GM19455 (cell line): ENCODE measurements around the gene CERS6.
"Not testable (repeated sequence)": the region's sequence is repeated elsewhere in the genome, so short reads cannot be mapped to it uniquely, and the experiment has no call there.

Source experiments
- ATAC-seq: cut with Tn5 transposase; IDR thresholded peaks from one replicate; pipeline ENCODE4 v1.9.1; 2021; ENCODE audit not compliant: unreplicated experiment

The CERS6 gene

GRCh38 chr2:168753765-168754329, 297.8 kb downstream of the CERS6 start:
- no peak for ATAC-seq

DNA sequence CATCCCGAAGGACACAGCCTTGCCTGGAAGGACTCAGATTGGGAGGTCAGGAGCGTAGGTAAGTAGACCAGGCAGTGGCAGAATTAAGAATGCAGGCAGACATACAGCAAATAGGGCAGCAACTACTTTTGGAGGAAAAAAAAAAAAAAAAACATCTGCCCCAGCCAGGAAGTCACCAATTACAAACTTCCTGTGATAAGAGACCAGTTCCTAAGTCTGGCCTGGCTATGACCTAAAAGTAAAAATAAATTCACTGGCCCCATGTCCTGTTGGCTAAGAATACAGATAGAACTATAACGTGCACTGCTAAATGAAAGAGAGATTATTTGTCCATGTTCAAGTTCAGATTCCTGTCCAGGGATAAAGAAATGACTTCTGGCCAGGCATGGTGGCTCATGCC, 301.2 kb downstream of the CERS6 start:
- ATAC-seq: no peak

DNA sequence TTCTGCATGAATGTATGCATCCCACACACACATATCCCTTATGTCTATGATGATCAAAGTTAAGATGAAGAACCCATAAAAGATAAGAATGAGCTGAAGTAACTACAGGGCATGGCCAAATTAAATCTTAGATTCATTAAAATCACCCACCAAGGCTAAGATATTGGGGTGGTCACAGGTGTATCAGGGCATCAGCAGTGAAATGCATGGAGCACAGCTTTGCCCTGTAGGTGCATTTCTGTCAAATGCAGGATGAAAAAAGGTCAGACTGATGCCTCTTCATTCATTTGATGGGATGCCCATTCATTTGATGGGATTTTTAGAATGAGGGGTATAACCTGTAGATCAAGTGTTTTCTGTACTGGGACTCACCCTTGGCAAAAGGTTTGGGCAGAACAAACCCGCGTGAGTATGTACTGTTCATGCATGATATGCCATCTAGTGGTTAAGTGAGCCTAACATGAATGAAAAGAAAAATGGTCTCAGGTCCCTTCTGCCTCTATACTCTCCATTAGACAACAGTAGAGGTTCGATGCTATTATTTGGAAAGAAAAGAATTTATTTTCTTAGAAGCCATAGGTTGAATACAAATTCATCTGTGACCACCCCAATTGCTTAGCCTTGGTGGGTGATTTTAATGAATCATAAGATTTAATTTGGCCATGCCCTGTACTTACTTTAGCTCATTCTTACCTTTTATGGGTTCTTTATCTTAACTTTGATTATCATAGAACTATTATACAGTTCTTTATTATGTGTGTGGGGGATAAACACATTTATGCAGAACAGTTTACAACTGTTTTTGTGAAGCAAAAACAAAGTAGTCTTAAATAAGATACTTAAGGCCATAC, 303.1 kb downstream of the CERS6 start:
- no peak for ATAC-seq

DNA sequence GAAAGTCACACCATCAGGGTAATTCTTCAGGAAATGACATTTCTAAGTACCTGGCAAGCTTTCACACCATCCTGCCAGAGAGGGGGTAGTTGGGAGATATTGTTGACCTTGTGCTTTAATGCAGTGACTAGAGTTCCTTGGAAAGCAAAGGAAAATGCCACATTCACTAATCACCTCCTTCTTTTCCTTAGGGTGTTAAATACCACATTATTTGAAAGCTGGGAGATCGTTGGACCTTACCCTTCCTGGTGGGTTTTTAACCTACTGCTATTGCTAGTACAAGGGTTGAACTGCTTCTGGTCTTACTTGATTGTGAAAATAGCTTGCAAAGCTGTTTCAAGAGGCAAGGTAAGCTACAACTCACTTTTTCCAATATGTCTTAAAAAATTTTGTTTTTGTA, 309.3 kb downstream of the CERS6 start:
- ATAC-seq: no peak

- no peak for ATAC-seq
These were observed 310.5 kb downstream of the CERS6 start for GRCh38 chr2:168766600-168766999.

DNA sequence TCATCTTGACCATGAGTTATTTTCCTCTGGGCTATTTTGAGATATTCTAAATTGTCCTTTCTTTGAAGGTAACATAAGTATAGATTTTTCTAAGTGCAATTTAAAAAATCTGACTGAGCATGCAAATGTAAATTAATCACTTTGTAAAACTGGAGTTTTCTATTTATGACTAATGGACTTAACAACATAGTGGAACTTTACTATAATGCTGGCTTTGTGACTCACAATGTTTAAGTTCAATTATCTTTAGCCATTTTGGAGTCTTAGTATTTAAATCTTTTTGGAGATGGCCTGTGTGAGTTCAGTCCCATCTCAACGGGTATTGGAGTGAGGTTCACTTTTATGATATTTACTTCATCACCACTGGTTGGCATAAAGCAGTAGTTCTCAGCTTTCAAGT, 311.2 kb downstream of the CERS6 start:
- ATAC-seq: no peak

- ATAC-seq: not testable (repeated sequence)
These were observed 312.3 kb downstream of the CERS6 start for GRCh38 chr2:168768357-168768756.

GRCh38 chr2:168770796-168771195, 314.7 kb downstream of the CERS6 start:
- no peak for ATAC-seq

- ATAC-seq: no peak
These were observed 316.6 kb downstream of the CERS6 start for GRCh38 chr2:168772704-168773103.

DNA sequence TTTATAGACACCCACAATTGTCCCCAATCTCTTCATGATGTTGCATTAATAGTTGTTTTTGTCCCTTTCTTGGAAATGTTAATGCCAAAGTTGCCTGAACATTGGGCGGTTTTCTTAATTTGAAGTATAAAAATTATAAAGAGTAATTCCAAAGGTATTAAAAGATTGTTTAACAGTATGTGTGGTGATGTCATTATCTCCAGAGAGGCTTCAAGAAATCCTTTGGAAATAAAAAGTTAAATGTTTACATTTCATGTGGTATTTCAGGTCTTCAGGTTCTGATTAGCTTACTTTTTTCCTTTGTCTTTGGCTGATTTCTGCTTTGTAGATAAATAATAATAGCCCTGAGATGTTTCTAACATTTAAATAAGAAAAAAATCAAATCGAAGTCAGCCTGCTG, 317.1 kb downstream of the CERS6 start:
- no peak for ATAC-seq

DNA sequence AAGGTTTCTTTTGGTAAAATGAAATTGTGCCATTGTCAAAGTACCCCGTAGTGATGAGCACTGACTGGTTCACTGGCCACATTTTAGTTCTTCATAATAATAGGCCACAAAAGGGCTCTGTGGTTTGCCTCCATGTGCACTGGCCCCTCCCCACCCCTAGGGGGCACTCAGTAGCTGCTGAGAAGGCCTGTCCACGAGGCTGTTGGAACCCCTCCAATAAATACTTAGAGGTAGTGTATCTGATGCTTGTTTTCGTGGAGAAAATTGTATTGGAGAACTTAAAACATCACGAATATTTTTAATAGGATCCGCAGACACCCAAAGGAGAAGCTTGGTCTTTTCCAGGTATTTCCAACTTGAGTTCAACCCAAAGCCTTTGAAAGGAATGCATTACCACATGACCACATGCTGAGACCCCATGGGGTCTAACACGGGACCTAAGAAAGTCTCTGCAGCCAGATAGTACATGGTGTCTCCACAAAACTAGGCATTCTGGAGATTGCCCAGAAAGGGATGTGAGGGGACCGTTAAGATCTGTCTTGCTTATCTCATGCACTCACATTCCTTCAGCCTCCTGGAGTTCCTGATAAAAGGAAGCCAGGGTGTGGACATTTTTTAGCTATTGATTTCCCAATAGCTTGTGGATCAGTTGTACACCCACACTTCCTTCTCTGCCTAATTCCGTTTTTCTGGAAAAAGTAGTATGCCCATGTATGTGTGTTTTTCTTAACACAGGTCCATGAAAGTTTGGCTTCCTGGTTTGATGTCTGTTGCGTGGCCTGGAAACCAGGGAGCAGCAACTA, 317.8 kb downstream of the CERS6 start:
- ATAC-seq: no peak

- ATAC-seq: no peak
These were observed 319.8 kb downstream of the CERS6 start for GRCh38 chr2:168775837-168776236.

DNA sequence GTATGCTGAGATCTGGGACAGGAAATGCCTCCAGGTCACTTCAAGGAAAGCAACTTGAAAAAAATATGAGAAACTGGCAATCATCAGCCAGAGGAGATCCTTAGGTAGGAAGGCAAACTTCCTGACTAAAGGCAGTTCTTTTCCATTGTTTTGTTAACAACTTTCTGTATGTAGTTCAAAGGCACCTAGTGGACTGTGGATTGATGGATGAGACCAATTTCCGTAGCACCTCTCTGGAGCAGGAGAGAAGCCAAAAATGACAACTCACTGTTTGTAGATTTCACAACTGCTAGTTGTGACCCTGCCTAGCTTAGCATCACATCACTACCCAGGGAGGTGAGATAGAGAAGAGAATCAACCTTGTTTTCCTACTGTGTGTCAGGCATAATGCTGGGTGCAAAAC, 324.6 kb downstream of the CERS6 start:
- ATAC-seq: no peak

DNA sequence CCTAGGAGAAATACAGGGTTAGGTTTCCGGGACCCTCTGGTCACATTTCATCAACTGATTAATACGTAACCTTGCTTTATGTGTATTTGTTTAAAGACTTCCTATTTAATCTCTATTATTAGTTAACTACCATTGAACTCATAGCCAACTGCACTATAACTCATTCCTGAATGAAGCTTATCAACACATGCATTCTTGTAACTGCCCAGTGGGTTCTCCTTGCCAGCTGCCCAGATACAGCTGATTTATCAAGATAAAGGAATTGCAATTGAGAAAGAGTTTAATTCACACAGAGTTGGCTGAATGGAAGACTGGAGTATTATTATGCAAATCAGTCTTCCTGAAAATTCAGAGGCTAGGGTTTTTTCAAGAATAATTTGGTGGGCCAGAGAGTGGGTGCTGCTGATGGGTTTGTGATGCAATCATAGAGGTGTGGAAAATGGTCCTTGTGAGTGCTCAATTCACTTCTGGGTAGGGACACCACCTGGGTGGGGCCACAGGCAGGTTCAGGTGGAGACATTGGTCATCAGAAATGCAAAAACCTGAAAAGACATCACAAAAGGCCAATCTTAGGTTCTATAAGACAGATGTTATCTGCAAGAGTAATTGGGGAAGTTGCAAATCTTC, 325.2 kb downstream of the CERS6 start:
- ATAC-seq: no peak

- no peak for ATAC-seq
These were observed 326.2 kb downstream of the CERS6 start for GRCh38 chr2:168782271-168782670.

DNA sequence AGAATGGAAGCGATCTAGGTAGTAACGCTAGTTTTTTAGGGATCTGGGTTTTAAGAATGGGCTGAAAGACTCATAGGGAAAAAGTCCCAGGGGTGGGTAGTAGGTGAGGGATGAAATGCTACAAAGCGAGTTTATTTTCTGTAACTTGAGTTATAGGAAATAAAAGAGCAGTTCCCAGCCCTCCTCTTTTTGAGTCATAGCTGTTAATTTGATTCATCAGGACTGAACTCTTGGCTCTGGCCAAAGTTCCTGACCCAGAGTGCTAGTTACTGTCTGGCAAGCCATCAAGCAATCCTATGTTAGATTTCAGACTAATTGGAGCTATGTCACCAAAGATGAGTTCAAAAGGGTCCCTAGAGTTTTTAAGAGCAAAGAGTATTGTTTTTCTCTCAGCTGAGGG, 328.9 kb downstream of the CERS6 start:
- ATAC-seq: no peak

- no peak for ATAC-seq
These were observed 331.2 kb downstream of the CERS6 start for GRCh38 chr2:168787098-168787781.

DNA sequence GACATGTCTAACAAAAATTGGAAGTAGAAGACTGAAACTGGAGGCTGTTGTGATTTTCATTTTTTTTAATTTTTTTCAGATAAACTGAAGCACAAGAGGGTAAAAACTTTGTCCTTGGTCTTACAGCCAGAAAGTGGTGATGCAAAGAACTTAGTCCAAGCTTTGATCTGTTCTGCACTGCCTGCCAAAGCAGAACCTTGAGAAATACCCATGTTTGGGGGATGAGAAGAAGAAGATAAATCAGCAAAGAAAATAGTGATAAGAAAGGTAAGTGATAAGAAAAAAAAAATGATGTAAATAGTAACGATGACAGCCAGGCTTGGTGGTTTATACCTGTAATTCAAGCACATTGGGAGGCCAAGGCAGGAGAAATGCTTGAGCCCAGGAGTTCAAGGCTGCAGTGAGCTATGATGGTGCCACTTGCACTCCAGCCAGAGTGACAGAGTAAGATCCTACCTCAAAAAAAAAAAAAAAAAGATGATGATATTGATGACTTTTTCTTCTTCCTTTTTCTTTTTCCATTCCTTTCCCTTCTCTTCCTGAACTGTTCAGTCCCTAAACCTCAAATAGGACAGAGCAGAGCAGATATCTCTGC, 331.8 kb downstream of the CERS6 start:
- ATAC-seq: no peak

DNA sequence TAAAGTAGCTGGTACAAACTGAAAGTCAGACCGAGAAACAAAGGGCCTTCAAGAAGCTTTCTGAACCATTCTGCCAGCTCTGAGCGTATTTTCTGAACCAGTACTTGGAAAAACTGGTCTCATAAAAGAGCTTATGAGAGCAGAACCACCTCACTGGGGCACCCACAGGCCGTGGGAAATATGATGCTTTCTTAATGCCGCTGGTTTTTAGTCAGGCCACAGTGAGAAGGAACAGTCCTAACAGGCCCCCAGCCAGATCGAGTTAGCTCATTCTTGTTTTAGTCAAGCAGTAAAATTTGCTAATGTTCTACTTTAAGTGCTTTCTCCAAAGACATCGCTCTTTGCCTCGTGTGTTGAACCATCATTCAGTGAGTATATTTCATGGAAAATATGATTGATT, 333.7 kb downstream of the CERS6 start:
- no peak for ATAC-seq

DNA sequence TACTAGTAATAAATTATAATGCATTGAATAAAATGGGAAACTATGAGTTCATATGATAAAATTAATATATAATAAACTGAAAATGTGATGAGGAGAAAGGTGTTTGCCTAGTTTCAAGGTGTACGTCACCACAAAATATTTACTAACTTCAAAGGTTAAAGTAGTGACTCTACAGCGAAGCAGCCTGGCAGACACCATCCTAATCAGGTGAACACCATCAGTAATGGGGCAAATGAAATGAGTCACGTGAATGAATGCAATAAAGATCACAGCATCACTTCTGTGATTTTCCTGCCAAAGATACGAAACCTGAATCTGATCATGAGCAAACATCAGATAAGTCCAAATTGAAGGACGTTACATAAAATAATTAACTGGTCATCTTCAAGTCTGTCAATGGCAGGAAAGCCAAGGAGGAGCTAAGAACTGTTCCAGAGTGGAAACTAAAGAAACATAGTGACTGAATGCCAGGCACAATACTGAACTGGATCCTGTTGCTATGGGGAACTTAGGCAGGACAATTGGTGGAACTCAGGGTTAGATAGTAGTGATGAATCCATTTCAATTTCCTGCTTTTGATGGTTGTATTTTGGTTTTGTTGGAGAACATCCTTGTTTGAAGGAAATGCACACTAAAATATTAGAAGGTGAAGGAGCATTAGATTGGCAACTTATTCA, 334.3 kb downstream of the CERS6 start:
- ATAC-seq: no peak
